T47D (cell line): ENCODE data around the gene ERC2.

Source experiments
- DNase-seq, 2 experiments: peaks; one replicate each; pipeline versions ENCODE4 v3.0.0 to v3.0.0-alpha.2; 2011 to 2012; ENCODE audit warnings: low read depth in 1 of 2, low spot score in 1 of 2
- JUND ChIP-seq: IDR thresholded peaks from 2 replicates; pipeline ENCODE4 v1.6.1; 2012; ENCODE audit warnings: low read depth
- in situ Hi-C: cut with HindIII; loops from 2 replicates; pipeline ENCODE4 v1.10.0; 2016; ENCODE audit warnings: low sequenced_read_pairs, low pct_unique_long_range_greater_than_20kb

Gene ERC2

GRCh38 chr3:55658690-55659562 is 809.3 kb downstream of the ERC2 start:
- in situ Hi-C loops = no loop called here
- DNase-seq = no peak
- no peak for TF ChIP-seq JUND

- in situ Hi-C loops = no loop called here
These were observed 810.0 kb downstream of the ERC2 start for GRCh38 chr3:55658270-55658669.

GRCh38 chr3:55655544-55655943 is 812.7 kb downstream of the ERC2 start:
- in situ Hi-C loops = no loop called here
- TF ChIP-seq JUND = no peak
- no peak for DNase-seq

More at GRCh38 chr3:55658270-55658669, 810.0 kb downstream of the ERC2 start:
- no peak for TF ChIP-seq JUND
- no peak for DNase-seq

- TF ChIP-seq JUND = no peak
- no peak for DNase-seq
- in situ Hi-C loops = no loop called here
These were observed 814.0 kb downstream of the ERC2 start for GRCh38 chr3:55654123-55654760.

GRCh38 chr3:55651011-55651410 is 817.3 kb downstream of the ERC2 start:
- in situ Hi-C loops = no loop called here
- TF ChIP-seq JUND = no peak
- no peak for DNase-seq

GRCh38 chr3:55650011-55650410 is 818.3 kb downstream of the ERC2 start:
- DNase-seq = no peak
- no peak for TF ChIP-seq JUND
- in situ Hi-C loops = no loop called here

GRCh38 chr3:55649554-55649953 is 818.7 kb downstream of the ERC2 start:
- in situ Hi-C loops = no loop called here
- DNase-seq = no peak

GRCh38 chr3:55648591-55649318 is 819.5 kb downstream of the ERC2 start:
- in situ Hi-C loops = no loop called here
- no peak for DNase-seq
- TF ChIP-seq JUND = no peak

More at GRCh38 chr3:55649554-55649953, 818.7 kb downstream of the ERC2 start:
- TF ChIP-seq JUND = no peak

GRCh38 chr3:55647670-55648069 is 820.6 kb downstream of the ERC2 start:
- DNase-seq = no peak
- no peak for TF ChIP-seq JUND
- in situ Hi-C loops = no loop called here

GRCh38 chr3:55647063-55647462 is 821.2 kb downstream of the ERC2 start:
- TF ChIP-seq JUND = no peak
- no peak for DNase-seq
- in situ Hi-C loops = no loop called here

- TF ChIP-seq JUND = no peak
- in situ Hi-C loops = no loop called here
- DNase-seq = no peak
These were observed 822.1 kb downstream of the ERC2 start for GRCh38 chr3:55646121-55646520.

- TF ChIP-seq JUND = no peak
These were observed 822.8 kb downstream of the ERC2 start for GRCh38 chr3:55645422-55645821.

GRCh38 chr3:55643283-55643682 is 825.0 kb downstream of the ERC2 start:
- in situ Hi-C loops = no loop called here
- TF ChIP-seq JUND = no peak
- DNase-seq = no peak

More at GRCh38 chr3:55645422-55645821, 822.8 kb downstream of the ERC2 start:
- DNase-seq = no peak
- in situ Hi-C loops = no loop called here
